ENCODE data around the gene CES2. TPM values are rescaled to one million over a fixed set of nuclear protein-coding genes. Genes with fewer than 3 reads are reported as not detected.

CES2 gene
- total and polyA plus RNA-seq, 2 of the 8 experiments (the other 6 are each of a cell fraction or from before 2014, with no cell fraction given): 8.6 to 14.7 TPM

DNA sequence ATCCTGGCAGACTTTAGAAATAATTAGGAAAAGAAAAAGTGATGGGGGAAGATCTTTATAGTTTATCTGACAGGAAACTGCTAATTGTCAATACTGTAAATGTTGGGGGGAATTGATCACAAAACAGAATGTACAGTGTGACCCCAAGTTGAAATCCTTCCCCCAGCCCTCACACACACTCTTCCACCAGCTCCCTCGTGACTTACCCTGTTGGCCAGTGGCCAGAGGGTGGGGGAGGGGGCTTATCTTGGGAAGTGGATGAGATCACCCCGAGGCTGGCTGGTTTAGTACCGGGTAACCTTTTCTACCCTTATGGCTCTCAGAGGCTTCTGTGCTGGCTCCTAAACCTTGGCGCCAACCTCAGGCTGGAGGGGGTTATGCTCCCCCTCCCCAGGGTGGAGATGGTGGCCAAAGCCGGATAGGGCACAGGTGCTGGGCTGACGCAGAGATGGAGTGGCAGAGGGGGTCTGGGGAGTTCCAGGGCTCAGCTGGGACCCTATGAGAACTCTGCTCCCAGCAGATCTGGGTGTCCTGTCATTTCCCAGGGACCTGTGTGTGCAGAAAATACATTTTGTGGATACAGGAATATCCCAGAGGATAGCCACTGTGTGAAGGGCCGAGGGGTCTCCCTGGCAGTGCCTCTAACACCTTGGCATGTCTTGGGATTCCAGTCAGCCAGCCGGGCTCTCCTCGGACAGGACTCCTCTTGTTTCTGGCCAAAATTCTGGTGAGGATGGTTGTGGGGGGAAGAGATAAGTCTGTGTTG lies 35.2 kb upstream of the CES2 start:
- Histone ChIP-seq H3K4me1 (replicated peaks in 1 of 4; ENCODE audit: control insufficient read depth in 3 of 4, insufficient read depth in 4 of 4, low read length in 3 of 4) (peaks cover 0 to 6% (median 2%) of the 10 kb centered on the region in 4 experiments; a peak in 3 of 7 replicates), H2AFZ (ENCODE audit: low read length) (no peak overlapping the region), H3K9me3 (ENCODE audit: insufficient read depth in 2 of 2, low read depth in 1 of 2, low read length in 1 of 2) (no peaks in the 10 kb centered on the region), H3K14ac (ENCODE audit: insufficient read length) (no peak overlapping the region), H2BK12ac (ENCODE audit: low read depth, low read length) (0 out of 2 replicates have a peak overlapping the region, but pooled peaks have one; percentile 9), H3K23me2 (ENCODE audit: low read depth, low read length) (no peaks in the 10 kb centered on the region), H2BK15ac (ENCODE audit: low read length) (0 out of 2 replicates have a peak overlapping the region, but pooled peaks have one; percentile 88), H3K79me2 (ENCODE audit: control insufficient read depth in 1 of 2, insufficient read depth in 2 of 2, low read length in 2 of 2) (no peaks in the 10 kb centered on the region), H3K27ac (ENCODE audit: low read depth, low read length) (no peak overlapping the region), H3K27me3 (replicated peaks in 1 of 4; ENCODE audit: control insufficient read depth in 3 of 4, extremely low read depth in 1 of 4, insufficient read depth in 3 of 4, low read length in 3 of 4) (no peaks in the 10 kb centered on the region; a peak in 1 of 7 replicates), H4K8ac (ENCODE audit: extremely low read depth, insufficient read depth, low read length) (no peak overlapping the region), H3K4ac (replicated peaks; ENCODE audit: insufficient read length, low read depth, low read length) (no peak overlapping the region), H3K79me1 (ENCODE audit: low read depth, low read length) (no peaks in the 10 kb centered on the region), H2BK20ac (ENCODE audit: low read length) (no peak overlapping the region), H3K36me3 (ENCODE audit: control insufficient read depth in 2 of 4, insufficient read depth in 4 of 4, low read length in 3 of 4) (no peaks in the 10 kb centered on the region), H3K18ac (ENCODE audit: extremely low read depth, low read length) (no peak overlapping the region), H4K20me1 (replicated peaks in 1 of 2; ENCODE audit: control insufficient read depth in 1 of 2, insufficient read depth in 2 of 2, low read length in 2 of 2) (peaks cover 0 to 5% of the 10 kb centered on the region in 2 experiments), H3K4me3 (ENCODE audit: extremely low read depth in 1 of 4, insufficient read depth in 2 of 4, low read depth in 3 of 4, low read length in 4 of 4) (no peak overlapping the region), H3K9ac (replicated peaks in 1 of 4; ENCODE audit: extremely low read depth in 1 of 4, low read depth in 3 of 4, low read length in 3 of 4) (peak overlapping the region in 1 of 4 experiments; percentile 13; a peak in 1 of 7 replicates), H3K4me2 (ENCODE audit: insufficient read depth in 1 of 2, low read depth in 2 of 2, low read length in 2 of 2) (0 out of 4 replicates have a peak overlapping the region, but pooled peaks of 1 of the 2 experiments have one; percentile 14), H3K56ac (replicated peaks; ENCODE audit: insufficient read length, low read depth, low read length) (no peak overlapping the region), H3K23ac (ENCODE audit: insufficient read length) (no peak overlapping the region), H2BK5ac (ENCODE audit: low read depth, low read length) (no peak overlapping the region), H2BK120ac (replicated peaks; ENCODE audit: low read depth, low read length) (no peak overlapping the region), H4K5ac (ENCODE audit: insufficient read length, low read depth, low read length) (no peak overlapping the region), H2AK5ac (ENCODE audit: low read depth, low read length) (no peak overlapping the region), H4K91ac (replicated peaks; ENCODE audit: insufficient read length, low read length) (no peak overlapping the region)
- DNase-seq (ENCODE audit: low read depth in 1 of 2, low spot score in 2 of 2): no peak
- POLR2A ChIA-PET (ENCODE audit: partially characterized antibody): interaction anchor here (0.9 to 2.3 kb wide), 4 partner anchors 18 to 43 kb away, joined by 3 to 5 read pairs (median 3); partner anchors contain the start of genes CDH16 and PDP2
- 66% methylated on average over 9 of the region's 9 CpGs; no CpG with 5 or more reads in 1 of the 2 experiments for WGBS, 2 experiments (ENCODE audit: extremely low coverage in 1 of 2, insufficient coverage in 1 of 2, insufficient read length in 1 of 2, insufficient replicate concordance in 2 of 2, low coverage in 1 of 2, low lambda C conversion rate in 2 of 2, missing lambda C conversion rate in 1 of 2)
- FAIRE-seq: no peak
- CTCF ChIA-PET (ENCODE audit: partially characterized antibody): interaction anchor here (0.8 to 42.0 kb wide), 5 partner anchors 16 to 409 kb away, joined by 3 to 1009 read pairs (median 4); partner anchors contain the start of genes CDH16, CIAO2B and RRAD
- TF ChIP-seq NANOG (IDR thresholded peaks at IDR 0.05; ENCODE audit: insufficient read depth, low read depth, low read length, poor library complexity, severe bottlenecking) (no peak), CBX8 (IDR thresholded peaks at IDR 0.05; ENCODE audit: borderline replicate concordance, low read depth, low read length) (no peak), CHD1 (IDR thresholded peaks at IDR 0.05; ENCODE audit: low read depth, low read length) (no peak), GTF2F1 (IDR thresholded peaks at IDR 0.05; ENCODE audit: borderline replicate concordance, low read depth, low read length) (no peak), KDM5A (IDR thresholded peaks at IDR 0.05; ENCODE audit: low read length) (no peak), ASH2L (IDR thresholded peaks at IDR 0.05; ENCODE audit: low read length) (peak; percentile 27)
- TF ChIP-seq, protein P1, sequence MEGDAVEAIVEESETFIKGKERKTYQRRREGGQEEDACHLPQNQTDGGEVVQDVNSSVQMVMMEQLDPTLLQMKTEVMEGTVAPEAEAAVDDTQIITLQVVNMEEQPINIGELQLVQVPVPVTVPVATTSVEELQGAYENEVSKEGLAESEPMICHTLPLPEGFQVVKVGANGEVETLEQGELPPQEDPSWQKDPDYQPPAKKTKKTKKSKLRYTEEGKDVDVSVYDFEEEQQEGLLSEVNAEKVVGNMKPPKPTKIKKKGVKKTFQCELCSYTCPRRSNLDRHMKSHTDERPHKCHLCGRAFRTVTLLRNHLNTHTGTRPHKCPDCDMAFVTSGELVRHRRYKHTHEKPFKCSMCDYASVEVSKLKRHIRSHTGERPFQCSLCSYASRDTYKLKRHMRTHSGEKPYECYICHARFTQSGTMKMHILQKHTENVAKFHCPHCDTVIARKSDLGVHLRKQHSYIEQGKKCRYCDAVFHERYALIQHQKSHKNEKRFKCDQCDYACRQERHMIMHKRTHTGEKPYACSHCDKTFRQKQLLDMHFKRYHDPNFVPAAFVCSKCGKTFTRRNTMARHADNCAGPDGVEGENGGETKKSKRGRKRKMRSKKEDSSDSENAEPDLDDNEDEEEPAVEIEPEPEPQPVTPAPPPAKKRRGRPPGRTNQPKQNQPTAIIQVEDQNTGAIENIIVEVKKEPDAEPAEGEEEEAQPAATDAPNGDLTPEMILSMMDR (IDR thresholded peaks at IDR 0.05; ENCODE audit: control extremely low read depth in 1 of 3, insufficient read depth in 1 of 3, low read depth in 1 of 3, low read length in 3 of 3): no peak

Data from H1 (cell line).